ENCODE data around the gene ELL3. TPM values are rescaled to one million over a fixed set of nuclear protein-coding genes. Genes with fewer than 3 reads are reported as not detected.
A peak's percentile ranks its signal among the peaks of the same experiment; 100 is the strongest.
"Not testable (repeated sequence)": the region's sequence is repeated elsewhere in the genome, so short reads cannot be mapped to it uniquely, and the experiment has no call there.

Gene ELL3
- 5.6 TPM for total RNA-seq

GRCh38 chr15:43776718-43777266, at the start of gene ELL3:
ELL3 (minus strand) TSS chr15:43776966; CDS start chr15:43776901, 65 bp downstream.
- ATAC-seq = peak; percentile 90
- intact Hi-C loops (cut with DNase I) = no loop called here
- peak; percentile 87 for DNase-seq (ENCODE audit: low spot score)

GRCh38 chr15:43826029-43826507, 49.3 kb upstream of the ELL3 start:
- intact Hi-C loops (cut with DNase I) = no loop called here
- DNase-seq (ENCODE audit: low spot score) (no peak), ATAC-seq (no peak)

- intact Hi-C loops (cut with DNase I); DNase-seq (ENCODE audit: low spot score); ATAC-seq: not testable (repeated sequence)
Observed at GRCh38 chr15:43825305-43825704, 48.5 kb upstream of the ELL3 start.

GRCh38 chr15:43824302-43825246, 47.8 kb upstream of the ELL3 start, which contains the start of gene MFAP1:
MFAP1 (minus strand) TSS chr15:43824690; CDS start chr15:43824569, 121 bp downstream.
- intact Hi-C loops (cut with DNase I) = no loop called here
- ATAC-seq (peak; percentile 97), DNase-seq (ENCODE audit: low spot score) (peak; percentile 96)

- intact Hi-C loops (cut with DNase I) = no loop called here
- DNase-seq (ENCODE audit: low spot score) = no peak
- ATAC-seq = no peak
Observed at GRCh38 chr15:43821505-43821904, 44.7 kb upstream of the ELL3 start.

GRCh38 chr15:43815064-43815463, 38.3 kb upstream of the ELL3 start:
- DNase-seq (ENCODE audit: low spot score); intact Hi-C loops (cut with DNase I); ATAC-seq: not testable (repeated sequence)

- ATAC-seq (no peak), DNase-seq (ENCODE audit: low spot score) (no peak)
- intact Hi-C loops (cut with DNase I) = no loop called here
Observed at GRCh38 chr15:43808960-43809678, 32.4 kb upstream of the ELL3 start.

GRCh38 chr15:43808435-43808950, 31.7 kb upstream of the ELL3 start:
- no peak for DNase-seq (ENCODE audit: low spot score)
- ATAC-seq = no peak
- intact Hi-C loops (cut with DNase I) = no loop called here

GRCh38 chr15:43802676-43803075, 25.9 kb upstream of the ELL3 start:
- ATAC-seq; DNase-seq (ENCODE audit: low spot score); intact Hi-C loops (cut with DNase I): not testable (repeated sequence)

GRCh38 chr15:43800286-43801141, 23.7 kb upstream of the ELL3 start, which contains the start of gene HYPK:
HYPK (plus strand) TSS chr15:43800599; CDS start chr15:43800623, 24 bp downstream.
- peak; percentile 96 for DNase-seq (ENCODE audit: low spot score)
- intact Hi-C loops (cut with DNase I) = no loop called here
- peak; percentile 97 for ATAC-seq

GRCh38 chr15:43799945-43800285, 23.1 kb upstream of the ELL3 start, which contains the start of gene SERINC4:
SERINC4 (minus strand) TSS chr15:43800220; CDS start chr15:43799986, 234 bp downstream.
- intact Hi-C loops (cut with DNase I) = no loop called here
- ATAC-seq (peak; percentile 18), DNase-seq (ENCODE audit: low spot score) (no peak)

- DNase-seq (ENCODE audit: low spot score) = no peak
- intact Hi-C loops (cut with DNase I) = no loop called here
- no peak for ATAC-seq
Observed at GRCh38 chr15:43799209-43799944, 22.6 kb upstream of the ELL3 start.

- intact Hi-C loops (cut with DNase I) = no loop called here
- ATAC-seq (no peak), DNase-seq (ENCODE audit: low spot score) (no peak)
Observed at GRCh38 chr15:43796566-43796965, 19.8 kb upstream of the ELL3 start.

- ATAC-seq (no peak), DNase-seq (ENCODE audit: low spot score) (no peak)
- intact Hi-C loops (cut with DNase I) = no loop called here
Observed at GRCh38 chr15:43795997-43796396, 19.2 kb upstream of the ELL3 start.

GRCh38 chr15:43795197-43795596, 18.4 kb upstream of the ELL3 start:
- ATAC-seq (no peak), DNase-seq (ENCODE audit: low spot score) (no peak)
- intact Hi-C loops (cut with DNase I) = no loop called here

- intact Hi-C loops (cut with DNase I) = no loop called here
- DNase-seq (ENCODE audit: low spot score) = no peak
- ATAC-seq = no peak
Observed at GRCh38 chr15:43794269-43795037, 17.7 kb upstream of the ELL3 start.

- ATAC-seq (no peak), DNase-seq (ENCODE audit: low spot score) (no peak)
- intact Hi-C loops (cut with DNase I) = no loop called here
Observed at GRCh38 chr15:43793647-43794046, 16.9 kb upstream of the ELL3 start.
